ENCODE measurements around the gene B3GNT7.
"Not testable (repeated sequence)": the region's sequence is repeated elsewhere in the genome, so short reads cannot be mapped to it uniquely, and the experiment has no call there.

The B3GNT7 gene

DNA sequence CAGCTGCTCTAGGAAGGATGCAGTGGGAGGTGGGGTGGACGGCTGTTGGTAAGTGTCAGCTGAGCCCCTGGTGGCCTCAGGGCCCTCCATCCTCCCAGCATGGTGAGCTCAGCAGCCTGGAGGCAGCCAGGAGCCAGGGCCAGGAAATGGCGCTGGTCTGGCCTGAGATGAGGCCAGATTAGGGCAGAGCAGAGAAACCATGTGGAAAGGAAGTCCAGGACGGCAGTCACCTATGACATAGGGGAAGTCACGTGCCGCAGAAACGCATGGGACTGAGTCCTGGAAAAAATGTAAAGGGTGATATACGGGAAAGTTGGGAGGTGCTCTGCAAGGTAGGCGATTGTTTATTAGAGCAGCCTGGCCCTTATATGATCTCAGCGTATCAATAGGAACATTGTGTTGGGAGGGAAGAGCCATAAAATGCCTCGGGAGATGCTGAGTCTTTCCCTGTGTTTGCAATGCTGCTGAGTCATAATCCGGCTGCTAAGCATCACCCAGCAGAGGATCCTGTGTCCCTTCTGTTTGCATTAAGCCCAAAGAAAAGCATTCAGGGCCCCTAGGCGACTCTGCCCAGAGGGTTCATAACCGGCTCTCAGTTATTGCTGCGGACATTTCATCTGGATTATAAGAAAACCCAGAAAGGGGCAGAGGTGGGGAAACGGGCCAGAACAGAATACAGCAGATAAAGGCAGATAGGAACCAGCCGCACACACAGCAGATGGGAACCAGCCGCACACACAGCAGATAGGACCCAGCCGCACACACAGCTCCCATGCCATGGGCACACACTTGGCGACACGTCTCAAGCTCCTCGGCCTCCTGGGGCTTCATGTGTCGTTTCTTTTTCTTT is 30.3 kb upstream of the B3GNT7 start:
- no peak for DNase-seq (ENCODE audit: low spot score)

DNA sequence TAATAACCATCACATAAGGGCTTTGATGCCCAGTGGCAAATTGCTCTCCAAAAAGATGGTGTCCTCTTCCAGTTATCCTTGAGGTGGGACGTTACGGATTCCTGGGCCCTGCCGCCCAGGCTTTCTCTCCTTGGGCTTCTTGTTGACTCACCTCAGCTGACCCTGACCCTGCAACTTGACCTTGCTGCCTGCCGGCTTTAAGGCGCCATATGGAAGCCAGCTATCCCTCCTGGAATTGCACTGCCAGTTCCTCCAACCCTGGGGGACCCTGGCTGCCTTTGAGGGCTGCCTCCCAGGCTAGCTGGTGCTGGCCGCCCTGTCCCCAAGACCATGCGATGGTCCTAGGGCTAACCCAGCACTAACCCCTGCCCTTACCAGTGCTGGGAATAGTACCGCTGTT is 28.3 kb upstream of the B3GNT7 start:
- no peak for DNase-seq (ENCODE audit: low spot score)

DNA sequence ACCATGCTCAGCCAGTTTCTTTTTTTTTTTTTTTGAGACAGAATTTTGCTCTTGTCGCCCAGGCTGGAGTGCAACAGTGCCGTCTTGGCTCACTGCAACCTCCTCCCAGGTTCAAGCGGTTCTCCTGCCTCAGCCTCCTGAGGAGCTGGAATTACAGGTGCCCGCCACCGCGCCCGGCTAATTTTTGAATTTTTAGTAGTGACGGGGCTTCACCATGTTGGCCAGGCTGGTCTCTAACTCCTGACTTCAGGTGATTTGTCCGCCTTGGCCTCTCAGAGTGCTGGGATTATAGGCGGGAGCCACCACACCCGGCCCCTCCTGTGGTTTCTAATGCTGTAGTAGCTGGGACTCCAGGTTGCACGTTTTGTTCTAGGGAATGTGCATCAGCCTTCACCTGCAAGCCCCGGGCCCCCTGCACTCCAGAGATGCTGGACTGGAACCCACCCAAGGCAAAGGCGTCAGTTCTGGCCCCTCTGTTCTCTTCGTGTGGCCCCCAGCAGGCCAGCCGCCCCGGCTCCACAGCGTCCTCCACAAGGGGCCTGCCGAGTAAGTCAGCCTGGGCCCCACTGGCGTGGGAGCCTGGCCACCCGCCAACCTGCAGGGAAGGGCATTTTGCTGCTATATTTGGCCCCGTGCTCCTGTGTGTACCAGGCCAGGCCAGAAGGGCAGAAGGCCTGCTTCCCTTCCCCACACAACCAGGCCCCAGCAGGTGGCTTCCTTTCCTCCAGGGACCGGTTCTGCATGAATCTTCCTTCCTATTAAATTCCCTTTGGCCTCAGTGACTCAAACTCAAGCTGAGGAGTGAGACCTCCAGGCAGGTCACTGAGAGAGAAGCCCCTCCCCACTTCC is 25.7 kb upstream of the B3GNT7 start:
- no peak for DNase-seq (ENCODE audit: low spot score)

DNA sequence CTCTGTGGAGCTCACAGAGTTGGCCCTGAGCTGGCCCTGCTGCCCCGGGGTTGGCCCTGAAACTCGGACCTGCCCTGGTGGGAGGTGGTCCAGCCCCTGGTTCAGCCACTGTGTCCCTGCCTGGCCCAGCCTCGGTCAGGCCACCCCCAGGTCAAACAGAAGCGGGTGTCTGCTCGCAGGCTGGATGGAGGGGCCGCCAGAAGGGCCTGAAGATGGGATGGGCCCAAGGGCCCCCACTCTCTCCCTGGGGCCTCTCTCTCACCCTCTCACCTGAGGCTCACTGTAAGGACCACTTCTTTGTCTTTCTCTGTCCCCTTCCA is 25.1 kb upstream of the B3GNT7 start:
- DNase-seq (ENCODE audit: low spot score) = no peak

DNA sequence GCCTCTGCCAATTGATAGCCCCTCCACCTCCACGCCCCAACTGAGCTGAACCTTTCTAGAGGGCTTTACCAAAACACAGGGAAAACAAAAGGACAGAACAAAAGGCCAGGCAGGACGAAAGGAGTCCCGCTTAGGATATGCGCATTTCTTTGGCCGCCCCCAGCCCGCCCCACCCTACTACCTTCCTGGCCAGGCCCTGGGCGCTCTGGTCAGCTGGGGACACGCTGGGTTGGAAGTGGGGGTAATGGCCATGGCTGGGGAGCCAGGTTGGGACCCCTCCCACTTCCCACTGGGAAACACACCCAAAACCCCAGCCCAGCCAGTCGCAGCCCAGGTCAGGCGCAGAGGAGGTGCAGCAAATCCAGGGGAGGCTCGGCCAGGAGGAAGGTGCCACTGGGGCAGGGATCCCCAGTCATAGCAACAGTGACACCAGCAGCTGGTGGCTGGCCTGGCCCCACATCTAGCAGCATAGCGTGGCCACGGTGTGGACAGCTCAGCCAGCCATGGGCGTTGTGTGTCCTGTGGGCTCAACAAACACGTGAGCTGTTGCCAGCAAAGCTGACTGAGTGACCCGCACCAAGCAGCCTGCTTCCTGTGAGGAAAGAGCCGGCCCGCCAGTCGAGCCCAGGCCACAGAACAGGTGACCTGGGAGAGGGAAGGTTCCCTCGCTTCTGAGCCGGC is 24.6 kb upstream of the B3GNT7 start:
- DNase-seq (ENCODE audit: low spot score) = no peak

DNA sequence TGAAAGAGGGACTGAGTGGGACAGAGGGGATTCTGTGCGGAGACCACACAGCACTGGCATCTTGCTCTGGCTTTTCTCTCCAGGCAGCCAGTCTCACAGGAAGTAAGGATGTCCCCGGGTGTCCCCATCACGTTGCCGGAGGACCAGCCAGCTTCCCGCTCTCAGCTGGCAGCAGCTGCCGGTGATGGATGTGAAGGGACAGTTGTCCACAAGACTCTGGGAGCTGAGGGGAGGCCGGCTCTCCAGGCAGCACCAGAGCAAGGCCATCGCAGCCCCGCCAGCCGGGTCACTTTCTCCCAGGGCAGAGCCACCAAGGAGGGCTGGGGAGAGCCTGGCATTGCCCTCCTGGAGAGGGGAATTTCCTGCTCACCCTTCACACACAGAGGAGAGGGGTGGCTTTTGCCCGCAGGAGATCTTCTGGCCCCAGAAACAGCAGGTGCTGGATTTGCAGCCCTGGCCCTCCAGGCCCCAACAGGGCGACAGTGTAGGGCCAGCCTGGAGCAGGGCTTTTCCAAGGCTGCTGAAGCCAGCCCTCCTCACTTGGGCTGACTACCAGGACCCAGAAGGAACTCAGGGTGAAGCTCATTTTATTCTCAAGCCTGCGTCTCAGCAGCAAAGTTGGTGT is 24.0 kb upstream of the B3GNT7 start:
- no peak for DNase-seq (ENCODE audit: low spot score)

DNA sequence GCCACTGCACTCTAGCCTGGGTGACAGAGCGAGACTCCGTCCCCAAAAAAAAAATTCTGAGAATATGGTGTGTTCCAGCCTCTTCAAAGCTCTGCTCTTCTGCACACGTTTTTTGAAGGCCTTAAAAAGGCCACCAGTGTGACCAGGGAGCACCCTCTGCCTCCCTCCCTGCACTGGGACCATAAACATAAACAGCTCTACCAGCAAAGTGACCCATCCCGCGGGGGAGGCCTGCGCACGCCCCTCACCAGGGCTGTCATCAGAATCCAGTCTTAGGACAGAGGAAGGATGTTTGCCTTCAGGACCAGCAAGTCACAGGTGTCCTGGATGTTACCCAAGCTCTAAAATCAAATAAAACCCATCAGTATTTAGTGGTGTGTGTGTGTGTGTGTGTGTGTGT is 23.2 kb upstream of the B3GNT7 start:
- DNase-seq (ENCODE audit: low spot score) = no peak

DNA sequence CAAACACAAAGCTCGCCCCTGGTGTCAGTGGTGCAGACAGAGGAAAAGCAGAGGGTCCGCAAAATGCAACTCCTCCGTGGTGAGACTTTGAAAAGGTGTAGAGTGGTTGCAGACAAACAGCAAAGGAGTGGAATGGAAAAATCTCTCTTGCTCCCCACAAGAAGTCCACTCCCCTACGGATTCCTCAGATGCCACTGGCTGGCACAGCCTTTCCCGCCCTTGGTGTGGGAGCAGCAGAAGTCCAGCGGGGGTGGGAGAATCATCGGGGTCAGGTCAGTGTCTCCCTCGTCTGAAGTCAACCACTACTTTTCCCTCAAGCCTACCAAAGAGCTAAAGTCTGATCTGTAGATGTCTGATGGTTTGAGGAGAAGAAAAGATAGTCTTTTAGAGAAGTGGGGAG is 22.3 kb upstream of the B3GNT7 start:
- DNase-seq (ENCODE audit: low spot score) = no peak

DNA sequence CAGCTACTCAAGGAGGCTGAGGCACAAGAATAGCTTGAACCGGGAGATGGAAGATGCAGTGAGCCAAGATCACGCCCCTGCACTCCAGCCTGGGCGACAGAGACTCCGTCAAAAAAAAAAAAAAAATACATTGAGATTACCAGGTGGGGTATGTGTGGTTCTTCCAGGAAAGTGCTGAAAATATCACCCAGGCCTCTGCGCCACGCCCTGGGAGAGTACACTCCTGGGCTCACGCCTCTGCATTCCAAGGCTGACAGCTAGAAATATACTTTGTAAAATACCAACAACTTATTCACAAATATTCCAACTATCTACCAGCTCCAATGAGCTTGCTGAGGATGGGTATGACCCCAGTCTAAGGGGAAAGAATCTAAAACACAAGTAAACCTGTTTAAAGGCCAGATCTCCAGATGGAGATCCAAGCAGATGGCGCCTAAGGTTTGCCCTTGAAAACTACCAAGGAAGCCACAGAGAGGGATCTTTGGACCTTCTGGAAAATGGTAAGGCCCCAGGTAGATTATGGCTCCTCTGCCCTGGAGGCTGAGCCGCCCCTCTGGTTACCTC is 21.6 kb upstream of the B3GNT7 start:
- DNase-seq (ENCODE audit: low spot score) = no peak

DNA sequence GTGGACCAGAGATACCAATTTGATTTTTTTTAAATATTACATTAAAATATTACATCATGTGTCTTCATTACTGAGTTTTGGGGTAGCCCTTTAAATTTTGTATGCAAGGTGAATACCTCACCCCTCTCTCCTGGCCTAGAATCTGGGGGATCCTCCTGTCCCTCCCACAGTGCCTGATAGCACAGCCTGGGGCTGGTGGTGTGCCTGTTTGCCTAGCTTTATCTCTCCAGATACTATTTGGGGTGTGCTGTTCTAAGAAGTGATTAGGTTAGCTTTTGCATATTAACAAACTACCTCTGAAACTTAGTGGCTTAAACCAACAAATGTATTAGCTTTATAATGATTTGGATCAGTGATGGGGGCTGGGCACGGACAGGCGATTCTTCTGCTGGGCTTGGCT is 20.7 kb upstream of the B3GNT7 start:
- no peak for DNase-seq (ENCODE audit: low spot score)

DNA sequence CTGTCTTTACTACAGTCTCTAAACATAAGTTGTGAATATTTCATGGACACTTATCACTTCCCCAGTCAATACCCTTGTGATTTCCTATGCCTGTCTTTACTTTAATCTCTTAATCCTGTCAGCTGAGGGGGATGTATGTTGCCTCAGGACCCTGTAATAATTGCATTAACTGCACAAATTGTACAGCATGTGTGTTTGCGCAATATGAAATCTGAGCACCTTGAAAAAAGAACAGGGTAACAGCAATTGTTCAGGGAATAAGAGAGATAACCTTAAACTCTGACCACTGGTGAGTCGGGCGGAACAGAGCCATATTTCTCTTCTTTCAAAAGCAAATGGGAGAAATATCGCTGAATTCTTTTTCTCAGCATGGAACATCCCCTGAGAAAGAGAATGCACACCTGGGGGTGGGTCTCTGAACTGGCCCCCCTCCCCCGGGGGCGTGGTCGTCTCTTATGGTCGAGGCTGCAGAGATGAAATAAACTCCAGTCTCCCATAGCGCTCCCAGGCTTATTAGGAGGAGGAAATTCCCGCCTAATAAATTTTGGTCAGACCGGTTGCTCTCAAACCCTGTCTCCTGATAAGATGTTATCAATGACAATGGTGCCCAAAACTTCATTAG is 19.4 kb upstream of the B3GNT7 start:
- DNase-seq (ENCODE audit: low spot score) = not testable (repeated sequence)

DNA sequence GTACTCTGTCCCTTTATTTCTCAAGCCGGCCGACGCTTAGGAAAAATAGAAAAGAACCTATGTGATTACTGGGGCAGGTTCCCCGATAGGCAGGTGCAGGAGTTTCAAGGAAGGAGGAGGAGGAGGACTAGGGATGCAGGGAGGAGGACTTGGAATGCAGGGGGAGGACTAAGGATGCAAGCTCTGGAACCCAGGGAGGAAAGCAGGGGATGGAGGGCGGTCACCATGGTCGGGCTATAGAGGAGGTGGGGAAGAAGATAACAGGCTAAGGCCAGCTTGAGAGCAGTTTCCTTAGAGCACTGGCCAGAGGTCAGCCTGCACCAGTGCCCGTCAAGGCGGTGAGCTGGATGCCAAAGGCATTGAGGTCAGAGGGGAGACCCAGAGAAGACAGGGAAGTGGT is 18.7 kb upstream of the B3GNT7 start:
- DNase-seq (ENCODE audit: low spot score) = no peak

DNA sequence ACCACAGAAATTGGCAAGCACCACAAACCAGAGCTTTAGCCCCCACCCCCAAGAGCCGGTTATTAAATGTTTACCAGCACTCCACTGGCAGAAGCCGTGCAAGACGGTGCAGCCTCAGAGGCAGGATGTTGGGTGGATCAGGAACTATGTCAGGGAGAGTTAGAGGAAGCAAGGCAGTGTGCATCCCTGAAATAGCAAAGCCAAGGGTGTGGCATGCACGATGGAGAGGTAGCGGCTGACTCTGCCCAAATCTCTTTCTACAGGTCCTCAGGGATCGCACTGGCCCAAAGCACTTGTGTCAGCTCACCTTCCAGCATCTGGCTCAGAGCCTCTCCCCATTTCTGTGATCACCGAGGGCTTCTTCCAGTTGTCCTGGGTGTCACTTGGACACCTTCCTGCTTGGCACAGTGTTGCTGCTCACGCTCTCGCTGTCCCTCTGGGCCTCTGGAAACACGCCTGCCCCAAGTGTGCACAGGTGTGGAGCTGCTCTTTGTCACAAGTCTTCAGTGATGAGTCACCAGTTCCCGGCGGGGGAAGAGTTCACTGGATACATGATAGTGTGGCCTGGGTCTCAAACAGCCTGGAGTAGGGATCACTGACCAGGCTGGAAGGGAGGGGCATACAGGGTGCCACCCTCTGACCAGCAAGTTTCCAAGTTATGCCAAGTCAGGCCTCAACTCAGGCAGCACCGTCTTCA is 17.3 kb upstream of the B3GNT7 start:
- no peak for DNase-seq (ENCODE audit: low spot score)

DNA sequence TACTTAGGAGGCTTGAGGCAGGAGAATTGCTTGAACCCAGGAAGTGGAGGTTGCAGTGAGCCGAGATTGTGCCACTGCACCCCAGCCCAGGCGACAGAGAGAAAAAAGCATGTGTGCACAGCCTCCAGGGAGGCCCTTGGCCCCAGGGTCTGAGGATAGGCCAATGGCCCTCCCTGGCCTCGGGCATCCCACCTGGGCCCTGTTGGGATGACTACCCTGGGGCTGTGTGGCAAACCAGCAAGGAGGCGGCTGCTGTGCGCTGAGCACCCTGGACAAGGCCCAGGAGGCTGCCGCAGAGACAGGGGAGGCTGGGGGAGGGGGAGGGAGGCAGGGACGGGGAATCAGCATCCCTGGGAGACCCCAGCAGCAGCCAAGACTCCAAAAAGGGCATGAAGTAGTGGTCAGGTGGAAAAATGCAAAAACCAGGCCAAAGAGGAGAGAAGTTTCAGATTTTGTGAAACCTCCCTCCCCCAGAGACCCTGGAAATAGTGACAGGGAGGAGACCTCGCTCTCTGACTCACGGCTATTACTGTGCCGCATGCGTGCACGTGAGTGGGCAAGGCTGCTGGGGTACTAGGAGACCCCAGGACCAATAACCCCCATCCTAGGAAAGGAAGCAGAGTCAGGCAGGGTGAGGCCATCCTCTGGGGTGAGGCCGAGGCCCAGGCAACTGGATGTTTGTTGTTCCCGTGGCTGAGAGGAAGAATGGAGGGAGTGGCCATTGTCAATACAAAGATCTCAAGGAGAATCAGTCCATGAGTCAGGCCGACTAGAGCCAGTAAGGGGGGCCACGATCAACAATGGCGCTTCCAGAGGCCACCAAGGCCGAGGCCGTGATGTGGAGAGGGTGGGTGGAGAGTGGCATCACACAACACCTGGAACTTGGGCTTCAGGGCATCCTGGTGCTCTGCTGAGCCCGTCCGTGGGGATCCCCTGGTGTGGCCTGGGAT is 16.0 kb upstream of the B3GNT7 start:
- DNase-seq (ENCODE audit: low spot score) = no peak

DNA sequence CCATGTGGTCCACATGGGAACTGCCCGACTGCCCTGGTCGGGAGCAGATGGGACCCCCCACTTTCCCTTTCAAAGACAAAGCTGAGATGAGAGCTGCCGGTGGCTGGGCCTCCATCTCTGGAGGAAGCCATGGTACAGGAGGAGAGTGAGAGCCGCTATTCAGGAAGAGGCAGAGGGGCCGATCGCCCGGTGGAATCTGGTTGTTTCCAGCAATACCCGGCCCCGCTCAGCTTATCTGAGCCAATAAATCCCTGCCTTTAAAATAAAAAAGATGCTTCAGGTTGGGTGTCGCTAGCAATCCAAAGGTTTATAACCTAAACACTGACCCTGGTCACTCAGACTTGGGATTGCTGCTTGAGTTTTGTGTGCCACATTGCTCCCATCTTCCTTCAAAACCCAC is 15.2 kb upstream of the B3GNT7 start:
- no peak for DNase-seq (ENCODE audit: low spot score)

DNA sequence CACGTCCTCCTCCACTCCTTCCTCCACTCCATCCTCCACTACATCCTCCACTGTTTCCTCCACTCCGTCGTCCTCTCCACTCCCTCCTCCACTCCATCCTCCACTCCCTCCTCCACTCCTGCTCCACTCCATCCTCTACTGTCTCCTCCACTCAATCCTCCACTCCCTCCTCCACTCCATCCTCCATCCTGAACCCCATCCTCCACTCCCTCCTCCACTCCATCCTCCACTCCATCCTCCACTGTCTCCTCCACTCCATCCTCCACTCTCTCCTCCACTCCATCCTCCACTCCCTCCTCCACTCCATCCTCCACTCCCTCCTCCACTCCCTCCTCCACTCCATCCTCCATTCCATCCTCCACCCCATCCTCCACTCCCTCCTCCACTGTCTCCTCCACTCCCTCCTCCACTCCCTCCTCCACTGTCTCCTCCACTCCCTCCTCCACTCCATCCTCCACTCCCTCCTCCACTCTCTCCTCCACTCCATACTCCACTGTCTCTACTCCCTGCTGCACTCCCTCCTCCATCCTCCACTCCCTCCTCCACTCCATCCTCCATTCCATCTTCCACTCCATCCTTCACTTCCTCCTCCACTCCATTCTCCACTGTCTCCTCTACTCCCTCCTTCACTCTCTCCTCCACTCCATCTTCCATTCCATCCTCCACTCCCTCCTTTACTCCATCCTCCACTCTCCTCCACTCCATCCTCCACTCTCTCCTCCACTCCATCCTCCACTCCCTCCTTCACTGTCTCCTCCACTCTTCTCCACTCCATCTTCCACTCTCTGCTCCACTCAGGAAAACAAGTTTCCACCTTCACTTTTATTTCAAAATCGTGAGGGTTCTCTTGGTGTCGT is 14.3 kb upstream of the B3GNT7 start:
- DNase-seq (ENCODE audit: low spot score) = no peak

DNA sequence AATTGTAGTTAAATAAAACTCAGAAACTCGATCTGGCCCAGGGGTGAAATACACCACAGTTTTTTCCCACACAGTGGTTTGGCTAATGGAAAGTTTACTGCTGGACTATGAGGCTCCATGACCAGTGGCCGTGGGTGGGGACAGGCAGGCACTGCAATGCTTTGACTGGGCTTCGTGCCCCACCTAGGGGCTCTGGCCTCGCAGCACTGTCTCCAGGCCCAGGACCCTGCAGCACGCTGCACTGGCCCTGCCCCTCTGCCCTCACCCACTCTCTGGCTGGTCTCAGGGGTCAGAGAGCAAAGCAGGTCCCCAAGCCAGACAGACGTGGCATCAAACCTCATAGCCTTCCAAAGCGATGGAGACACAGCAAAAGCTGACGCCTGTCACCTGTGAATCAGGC is 13.4 kb upstream of the B3GNT7 start:
- no peak for DNase-seq (ENCODE audit: low spot score)

DNA sequence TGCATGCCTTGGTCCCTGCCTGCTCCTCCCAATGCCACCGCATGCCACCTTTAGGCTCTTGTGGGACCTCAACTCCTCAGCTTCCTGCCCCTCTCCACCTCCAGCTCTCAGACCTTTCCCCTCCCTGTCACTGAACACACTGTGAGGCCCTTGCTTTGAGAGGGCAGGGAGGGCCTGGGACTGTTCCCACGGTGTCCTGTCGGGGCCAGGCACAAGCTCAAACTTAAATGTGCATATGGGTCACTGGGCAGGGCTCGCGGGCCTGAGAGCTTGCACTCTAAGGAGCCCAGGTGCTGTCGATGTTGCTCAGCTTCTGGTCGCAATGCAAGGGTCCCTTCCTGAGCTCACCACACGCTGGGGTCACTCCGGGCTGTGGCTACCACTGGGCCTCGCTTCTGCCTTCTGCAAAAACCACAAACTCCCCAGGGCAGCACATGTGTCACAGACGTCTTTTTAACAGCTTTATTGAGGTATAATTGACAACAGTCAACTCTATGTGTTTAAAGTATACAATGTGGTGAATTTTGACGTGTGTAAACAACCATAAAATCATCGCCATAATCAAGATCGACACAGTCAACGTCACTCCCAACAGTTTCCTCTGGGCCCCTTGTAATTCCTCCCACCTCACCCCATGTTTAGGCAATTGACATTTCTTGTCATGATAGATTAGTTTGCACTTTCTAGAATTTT is 11.9 kb upstream of the B3GNT7 start:
- DNase-seq (ENCODE audit: low spot score) = no peak

DNA sequence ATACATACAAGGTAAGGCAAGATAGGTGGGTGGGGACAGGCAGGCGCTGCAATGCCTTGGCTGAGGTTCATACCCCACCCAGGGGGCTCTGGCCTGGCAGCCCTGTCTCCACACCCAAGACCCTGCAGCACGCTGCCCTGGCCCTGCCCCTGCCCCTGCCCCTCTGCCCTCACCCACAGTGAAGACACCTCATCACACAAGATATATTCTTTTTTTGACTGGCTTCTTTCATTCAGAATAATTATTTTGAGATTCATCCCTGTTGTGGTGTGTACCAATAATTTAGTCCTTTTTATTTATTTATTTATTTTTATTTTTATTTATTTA is 11.4 kb upstream of the B3GNT7 start:
- DNase-seq (ENCODE audit: low spot score) = no peak
